Measurements from ENCODE around the gene TSFM.

DNA sequence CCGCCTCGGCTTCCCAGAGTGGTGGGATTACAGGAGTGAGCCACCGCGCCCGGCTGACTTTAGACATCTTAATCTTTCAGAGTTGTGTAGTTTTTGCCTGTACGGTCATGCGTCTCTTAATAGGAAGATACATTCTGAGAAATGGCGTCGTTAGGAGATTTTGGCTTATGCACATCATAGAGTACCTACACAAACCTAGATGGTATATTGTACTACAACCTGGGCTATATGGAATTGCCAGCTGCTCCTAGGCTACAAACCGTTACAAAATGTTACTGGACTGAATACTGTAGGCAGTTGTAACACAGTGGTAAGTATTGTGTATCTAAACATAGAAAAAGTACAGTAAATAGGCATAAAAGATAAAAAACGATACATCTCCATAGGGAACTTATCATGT lies 1.3 kb downstream of the TSFM start:
- TF ChIP-seq, protein P1, sequence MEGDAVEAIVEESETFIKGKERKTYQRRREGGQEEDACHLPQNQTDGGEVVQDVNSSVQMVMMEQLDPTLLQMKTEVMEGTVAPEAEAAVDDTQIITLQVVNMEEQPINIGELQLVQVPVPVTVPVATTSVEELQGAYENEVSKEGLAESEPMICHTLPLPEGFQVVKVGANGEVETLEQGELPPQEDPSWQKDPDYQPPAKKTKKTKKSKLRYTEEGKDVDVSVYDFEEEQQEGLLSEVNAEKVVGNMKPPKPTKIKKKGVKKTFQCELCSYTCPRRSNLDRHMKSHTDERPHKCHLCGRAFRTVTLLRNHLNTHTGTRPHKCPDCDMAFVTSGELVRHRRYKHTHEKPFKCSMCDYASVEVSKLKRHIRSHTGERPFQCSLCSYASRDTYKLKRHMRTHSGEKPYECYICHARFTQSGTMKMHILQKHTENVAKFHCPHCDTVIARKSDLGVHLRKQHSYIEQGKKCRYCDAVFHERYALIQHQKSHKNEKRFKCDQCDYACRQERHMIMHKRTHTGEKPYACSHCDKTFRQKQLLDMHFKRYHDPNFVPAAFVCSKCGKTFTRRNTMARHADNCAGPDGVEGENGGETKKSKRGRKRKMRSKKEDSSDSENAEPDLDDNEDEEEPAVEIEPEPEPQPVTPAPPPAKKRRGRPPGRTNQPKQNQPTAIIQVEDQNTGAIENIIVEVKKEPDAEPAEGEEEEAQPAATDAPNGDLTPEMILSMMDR (IDR thresholded peaks at IDR 0.05), result no peak
- TF ChIP-seq POLR2A (IDR thresholded peaks at IDR 0.05), result no peak
